ENCODE results near the gene RFX8.

DNA sequence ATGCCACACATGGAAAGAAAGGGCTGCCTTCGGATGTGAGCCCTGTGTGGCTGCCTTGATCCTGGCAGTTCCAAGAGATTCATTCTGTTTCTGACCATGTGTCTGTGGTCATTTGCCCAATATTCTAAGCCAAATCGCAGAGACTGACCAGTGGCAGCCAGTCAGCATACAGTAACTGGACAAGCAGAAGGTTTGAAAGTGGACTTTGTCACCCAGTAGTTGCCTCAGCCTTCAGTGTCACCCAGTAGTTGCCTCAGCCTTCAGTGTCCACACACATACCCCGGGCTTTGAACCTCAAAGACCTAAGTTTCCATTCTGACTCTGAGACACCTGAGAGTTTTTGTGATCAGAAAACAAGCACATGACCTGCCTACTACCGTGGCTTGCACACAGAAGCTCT, 5.0 kb downstream of the RFX8 start:
- TF ChIP-seq, protein P1, sequence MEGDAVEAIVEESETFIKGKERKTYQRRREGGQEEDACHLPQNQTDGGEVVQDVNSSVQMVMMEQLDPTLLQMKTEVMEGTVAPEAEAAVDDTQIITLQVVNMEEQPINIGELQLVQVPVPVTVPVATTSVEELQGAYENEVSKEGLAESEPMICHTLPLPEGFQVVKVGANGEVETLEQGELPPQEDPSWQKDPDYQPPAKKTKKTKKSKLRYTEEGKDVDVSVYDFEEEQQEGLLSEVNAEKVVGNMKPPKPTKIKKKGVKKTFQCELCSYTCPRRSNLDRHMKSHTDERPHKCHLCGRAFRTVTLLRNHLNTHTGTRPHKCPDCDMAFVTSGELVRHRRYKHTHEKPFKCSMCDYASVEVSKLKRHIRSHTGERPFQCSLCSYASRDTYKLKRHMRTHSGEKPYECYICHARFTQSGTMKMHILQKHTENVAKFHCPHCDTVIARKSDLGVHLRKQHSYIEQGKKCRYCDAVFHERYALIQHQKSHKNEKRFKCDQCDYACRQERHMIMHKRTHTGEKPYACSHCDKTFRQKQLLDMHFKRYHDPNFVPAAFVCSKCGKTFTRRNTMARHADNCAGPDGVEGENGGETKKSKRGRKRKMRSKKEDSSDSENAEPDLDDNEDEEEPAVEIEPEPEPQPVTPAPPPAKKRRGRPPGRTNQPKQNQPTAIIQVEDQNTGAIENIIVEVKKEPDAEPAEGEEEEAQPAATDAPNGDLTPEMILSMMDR (conservative IDR thresholded peaks at IDR 0.05; ENCODE audit: low read depth, low read length) = no peak
- TF ChIP-seq POLR2A (IDR thresholded peaks at IDR 0.05; ENCODE audit: low read depth, low read length) = no peak
- TF ChIP-seq MXI1 (IDR thresholded peaks at IDR 0.05; ENCODE audit: borderline replicate concordance, low read depth, low read length) = no peak
- no peak for TF ChIP-seq CHD1 (IDR thresholded peaks at IDR 0.05; ENCODE audit: low read depth, low read length)
- TF ChIP-seq SMC3 (IDR thresholded peaks at IDR 0.05; ENCODE audit: low read depth, low read length) = no peak
- TF ChIP-seq FOS (IDR thresholded peaks at IDR 0.05; ENCODE audit: low read depth, low read length) = no peak
- TF ChIP-seq MAZ (IDR thresholded peaks at IDR 0.05; ENCODE audit: borderline replicate concordance, low read depth, low read length) = no peak

All from IMR-90 (cell line).